ENCODE measurements around the gene KCTD17. TPM values are rescaled to one million over a fixed set of nuclear protein-coding genes. Genes with fewer than 3 reads are reported as not detected.

KCTD17 gene
- total and polyA plus RNA-seq, 2 of the 13 experiments (the other 11 are each of a cell fraction or from before 2014, with no cell fraction given) = 5.3 to 11.7 TPM

GRCh38 chr22:37020192-37020479 is 31.4 kb upstream of the KCTD17 start (continued):
- TF ChIP-seq KLF12 (CRISPR knock-in tag; IDR thresholded peaks at IDR 0.05; ENCODE audit: borderline replicate concordance) = peak; percentile 28; the same call in 1 of the 2 replicates
- TF ChIP-seq ZNF878 (CRISPR knock-in tag; IDR thresholded peaks at IDR 0.05) = 0 out of 2 replicates have a peak, but pooled peaks have one; percentile 33
- no peak for TF ChIP-seq ZNF781 (CRISPR knock-in tag; IDR thresholded peaks at IDR 0.05; ENCODE audit: borderline replicate concordance, not compliant biosample characterization)
- TF ChIP-seq ZNF850 (CRISPR knock-in tag; conservative IDR thresholded peaks at IDR 0.05) = no peak
- TF ChIP-seq MLX (CRISPR knock-in tag; IDR thresholded peaks at IDR 0.05) = no peak
- TF ChIP-seq ZSCAN12 (CRISPR knock-in tag; IDR thresholded peaks at IDR 0.05) = no peak
- no peak for TF ChIP-seq ZNF362 (CRISPR knock-in tag; IDR thresholded peaks at IDR 0.05; ENCODE audit: borderline replicate concordance)
- no peak for TF ChIP-seq POGZ (CRISPR knock-in tag; IDR thresholded peaks at IDR 0.05)
- no peak for TF ChIP-seq TRIM22 (IDR thresholded peaks at IDR 0.05)
- TF ChIP-seq ELF3 (CRISPR knock-in tag; IDR thresholded peaks at IDR 0.05) = no peak
- TF ChIP-seq NPAS2 (CRISPR knock-in tag; IDR thresholded peaks at IDR 0.05; ENCODE audit: borderline replicate concordance) = no peak
- no peak for TF ChIP-seq ZNF644 (CRISPR knock-in tag; IDR thresholded peaks at IDR 0.05; ENCODE audit: low read depth)
- no peak for TF ChIP-seq ZHX1 (CRISPR knock-in tag; IDR thresholded peaks at IDR 0.05; ENCODE audit: low read depth)
- no peak for TF ChIP-seq ZNF788 (CRISPR knock-in tag; IDR thresholded peaks at IDR 0.05; ENCODE audit: borderline replicate concordance)
- no peak for TF ChIP-seq MTF2 (CRISPR knock-in tag; IDR thresholded peaks at IDR 0.05; ENCODE audit: borderline replicate concordance)
- TF ChIP-seq SIX4 (CRISPR knock-in tag; IDR thresholded peaks at IDR 0.05) = no peak
- no peak for TF ChIP-seq ZFP1 (CRISPR knock-in tag; IDR thresholded peaks at IDR 0.05)
- no peak for TF ChIP-seq ZBTB4 (CRISPR knock-in tag; IDR thresholded peaks at IDR 0.05; ENCODE audit: borderline replicate concordance)
- TF ChIP-seq ZNF260 (CRISPR knock-in tag; IDR thresholded peaks at IDR 0.05; ENCODE audit: borderline replicate concordance, low read depth) = no peak
- TF ChIP-seq MXD1 (CRISPR knock-in tag; IDR thresholded peaks at IDR 0.05) = no peak
- no peak for TF ChIP-seq SMC3 (IDR thresholded peaks at IDR 0.05; ENCODE audit: low read length)
- TF ChIP-seq ZNF746 (CRISPR knock-in tag; IDR thresholded peaks at IDR 0.05) = no peak
- TF ChIP-seq ZNF282 (IDR thresholded peaks at IDR 0.05; ENCODE audit: partially characterized antibody) = no peak
